OCI-LY3 (cell line): ENCODE results near the gene PKP3.

ENCODE experiments used
- H2AFZ ChIP-seq: fragments of 200-600, 300-600 bp; shearing (Covaris generic); 2 replicates; pipeline ENCODE4 v1.6.0; 2014; ENCODE audit warnings: antibody characterized with exemption, low read depth, low read length
- H3K27ac ChIP-seq: fragments of 200-600, 300-600 bp; sonication (generic); 2 replicates; pipeline ENCODE4 v1.5.1; 2014; ENCODE audit warnings: mild to moderate bottlenecking, low read length, moderate library complexity, mixed read lengths
- H3K27me3 ChIP-seq: fragments of 200-600, 300-600 bp; sonication (generic); 2 replicates; pipeline ENCODE4 v1.6.1; 2014; ENCODE audit warnings: low read depth, low read length, mixed read lengths
- H3K36me3 ChIP-seq: fragments of 200-600, 300-600 bp; sonication (generic); replicated peaks from 2 replicates; pipeline ENCODE3; 2014; ENCODE audit warnings: low read depth, low read length, mixed read lengths
- H3K4me1 ChIP-seq: fragments of 300-600, 200-600 bp; sonication (generic); 2 replicates; pipeline ENCODE4 v1.6.1; 2014; ENCODE audit warnings: low read length, mixed read lengths
- H3K4me2 ChIP-seq: fragments of 200-600, 300-600 bp; sonication (generic); 2 replicates; pipeline ENCODE4 v1.6.1; 2014; ENCODE audit warnings: low read length, mixed read lengths
- H3K4me3 ChIP-seq: fragments of 300-600, 200-600 bp; sonication (generic); 2 replicates; pipeline ENCODE4 v1.5.1; 2014; ENCODE audit warnings: antibody characterized with exemption, mild to moderate bottlenecking, low read length, moderate library complexity
- H3K79me2 ChIP-seq: fragments of 300-600, 200-600 bp; shearing (Covaris generic); 2 replicates; pipeline ENCODE4 v1.6.1; 2014; ENCODE audit warnings: mild to moderate bottlenecking, low read length, mixed read lengths
- H3K9ac ChIP-seq: fragments of 300-600, 200-600 bp; shearing (Covaris generic); 2 replicates; pipeline ENCODE4 v1.6.0; 2014; ENCODE audit warnings: mild to moderate bottlenecking, low read length, moderate library complexity
- H3K9me3 ChIP-seq: fragments of 200-600, 300-600 bp; shearing (Covaris generic); 2 replicates; pipeline ENCODE4 v1.6.1; 2014; ENCODE audit warnings: low read length, mixed read lengths; ENCODE audit not compliant: insufficient read depth
- H4K20me1 ChIP-seq: fragments of 200-600, 300-600 bp; sonication (generic); 2 replicates; pipeline ENCODE4 v1.6.1; 2016; ENCODE audit warnings: low read length, mixed read lengths; ENCODE audit not compliant: insufficient read depth
- EZH2phosphoT487 ChIP-seq: fragments of 200-600 bp; shearing (Covaris generic); IDR thresholded peaks from 2 replicates; pipeline ENCODE4 v1.6.1; 2018; ENCODE audit warnings: antibody characterized with exemption, mixed run types, low read depth
- TF ChIP-seq, protein P1 (sequence below): fragments of 200-600, 300-600 bp; sonication (generic); IDR thresholded peaks from 2 replicates; pipeline ENCODE4 v1.5.1; 2014; ENCODE audit warnings: antibody characterized with exemption, low read length, low read depth

PKP3 gene

DNA sequence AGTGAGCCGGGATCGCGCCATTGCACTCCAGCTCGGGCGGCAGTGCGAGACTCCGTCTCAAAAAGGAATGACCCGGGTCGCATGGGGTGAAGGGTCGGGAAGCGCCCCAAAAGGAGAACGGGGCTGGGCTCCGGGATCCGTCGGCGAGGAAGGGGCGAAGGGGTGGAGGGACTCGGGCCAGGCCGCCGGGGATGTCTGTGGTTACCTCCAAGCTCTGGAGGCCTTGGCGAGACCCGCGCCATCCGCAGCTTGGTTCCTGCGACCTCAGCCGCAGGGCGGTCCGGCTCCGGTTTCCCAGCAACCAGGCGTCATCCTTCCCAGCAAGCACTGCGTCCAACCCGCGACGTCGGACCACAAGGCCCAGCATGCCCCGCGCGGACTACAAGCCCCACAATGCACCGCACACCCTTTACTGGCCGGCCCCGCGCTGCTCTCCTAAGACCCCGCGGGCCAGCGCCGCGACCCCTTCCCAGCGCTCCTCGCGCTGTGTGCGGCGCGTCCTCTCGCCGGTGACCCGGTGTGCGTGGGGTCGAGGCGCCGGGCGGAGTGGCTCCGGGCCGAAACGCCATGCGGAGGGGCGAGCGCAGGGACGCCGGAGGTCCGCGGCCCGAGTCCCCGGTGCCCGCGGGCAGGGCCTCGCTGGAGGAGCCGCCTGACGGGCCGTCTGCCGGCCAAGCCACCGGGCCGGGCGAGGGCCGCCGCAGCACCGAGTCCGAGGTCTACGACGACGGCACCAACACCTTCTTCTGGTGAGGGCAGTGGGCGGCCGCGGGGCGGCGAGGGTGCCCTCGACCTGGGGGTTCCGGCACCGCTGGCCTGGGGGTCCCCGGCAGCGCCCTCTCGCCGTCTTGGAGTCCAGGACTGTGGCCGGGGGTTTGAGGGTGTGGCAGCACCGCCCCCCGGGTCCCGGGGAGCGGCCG, 56.1 kb downstream of the PKP3 start, which contains the start of gene PTDSS2:
PTDSS2 (plus strand) TSS at position 391 of the 920 bp plus-strand sequence; CDS start at position 568, 177 bp downstream.
- Histone ChIP-seq H3K9ac (peak within 1 kb of the TSS; percentile 79), H3K36me3 (peaks cover 12% of the 10 kb centered on the region), H3K79me2 (peaks cover 50% of the 10 kb centered on the region), H4K20me1 (peaks cover 9% of the 10 kb centered on the region; the same call in 1 of the 2 replicates), H3K27me3 (no peaks in the 10 kb centered on the region), H3K4me3 (peak within 1 kb of the TSS; percentile 86), H2AFZ (peak within 1 kb of the TSS; percentile 64; the same call in 1 of the 2 replicates), H3K27ac (peak within 1 kb of the TSS; percentile 83), H3K4me2 (peak within 1 kb of the TSS; percentile 79), H3K9me3 (no peaks in the 10 kb centered on the region), H3K4me1 (peaks cover 20% of the 10 kb centered on the region)
- TF ChIP-seq, protein P1, sequence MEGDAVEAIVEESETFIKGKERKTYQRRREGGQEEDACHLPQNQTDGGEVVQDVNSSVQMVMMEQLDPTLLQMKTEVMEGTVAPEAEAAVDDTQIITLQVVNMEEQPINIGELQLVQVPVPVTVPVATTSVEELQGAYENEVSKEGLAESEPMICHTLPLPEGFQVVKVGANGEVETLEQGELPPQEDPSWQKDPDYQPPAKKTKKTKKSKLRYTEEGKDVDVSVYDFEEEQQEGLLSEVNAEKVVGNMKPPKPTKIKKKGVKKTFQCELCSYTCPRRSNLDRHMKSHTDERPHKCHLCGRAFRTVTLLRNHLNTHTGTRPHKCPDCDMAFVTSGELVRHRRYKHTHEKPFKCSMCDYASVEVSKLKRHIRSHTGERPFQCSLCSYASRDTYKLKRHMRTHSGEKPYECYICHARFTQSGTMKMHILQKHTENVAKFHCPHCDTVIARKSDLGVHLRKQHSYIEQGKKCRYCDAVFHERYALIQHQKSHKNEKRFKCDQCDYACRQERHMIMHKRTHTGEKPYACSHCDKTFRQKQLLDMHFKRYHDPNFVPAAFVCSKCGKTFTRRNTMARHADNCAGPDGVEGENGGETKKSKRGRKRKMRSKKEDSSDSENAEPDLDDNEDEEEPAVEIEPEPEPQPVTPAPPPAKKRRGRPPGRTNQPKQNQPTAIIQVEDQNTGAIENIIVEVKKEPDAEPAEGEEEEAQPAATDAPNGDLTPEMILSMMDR = no peak
- no peak for TF ChIP-seq EZH2phosphoT487

GRCh38 chr11:450809-451451, 56.9 kb downstream of the PKP3 start:
- peaks cover 20% of the 10 kb centered on the region for H3K4me1 ChIP-seq
- peak overlapping the region; percentile 86 for H3K4me3 ChIP-seq
- H3K4me2 ChIP-seq = peak overlapping the region; percentile 79
- peaks cover 12% of the 10 kb centered on the region for H3K36me3 ChIP-seq
- peak overlapping the region; percentile 79 for H3K9ac ChIP-seq
- H3K27ac ChIP-seq = no peak overlapping the region
- TF ChIP-seq, protein P1 = peak; percentile 49
- no peak for TF ChIP-seq EZH2phosphoT487
- no peaks in the 10 kb centered on the region for H3K9me3 ChIP-seq
- H3K27me3 ChIP-seq = no peaks in the 10 kb centered on the region
- H4K20me1 ChIP-seq = peaks cover 9% of the 10 kb centered on the region; the same call in 1 of the 2 replicates
- H2AFZ ChIP-seq = no peak overlapping the region
- H3K79me2 ChIP-seq = peaks cover 58% of the 10 kb centered on the region

DNA sequence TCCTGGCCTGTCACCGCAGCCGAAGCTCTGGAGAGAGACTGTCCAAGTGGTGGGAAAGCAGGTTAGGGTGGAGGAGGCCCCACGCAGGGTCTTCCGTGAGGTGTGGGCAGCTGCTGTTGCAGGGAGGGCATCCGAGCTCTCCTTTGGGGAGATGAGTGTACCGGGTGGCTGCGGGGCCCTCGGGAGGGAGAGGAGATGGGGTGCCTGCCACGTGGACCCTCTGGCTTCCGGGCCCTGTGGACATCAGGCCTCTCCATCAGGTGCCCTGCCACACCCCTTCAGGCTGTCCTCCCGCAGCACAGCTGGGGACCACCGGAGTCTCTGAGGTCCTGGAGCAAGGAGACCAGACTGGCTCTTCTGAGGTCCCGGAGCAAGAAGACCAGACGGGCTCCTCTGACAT, 57.7 kb downstream of the PKP3 start:
- Histone ChIP-seq H3K9ac (no peak overlapping the region), H3K27ac (no peak overlapping the region), H3K36me3 (peaks cover 12% of the 10 kb centered on the region), H4K20me1 (peaks cover 9% of the 10 kb centered on the region; the same call in 1 of the 2 replicates), H3K4me2 (peak overlapping the region; percentile 79; the same call in 1 of the 2 replicates), H3K79me2 (peaks cover 63% of the 10 kb centered on the region), H3K9me3 (no peaks in the 10 kb centered on the region), H3K4me3 (peak overlapping the region; percentile 86; the same call in 1 of the 2 replicates), H3K27me3 (no peaks in the 10 kb centered on the region), H2AFZ (no peak overlapping the region), H3K4me1 (peaks cover 20% of the 10 kb centered on the region)
- TF ChIP-seq, protein P1 = no peak
- no peak for TF ChIP-seq EZH2phosphoT487

- Histone ChIP-seq H3K9ac (no peak overlapping the region), H3K4me2 (no peak overlapping the region), H3K4me3 (no peak overlapping the region)
These were observed 58.3 kb downstream of the PKP3 start for GRCh38 chr11:452203-452744.

More at GRCh38 chr11:452203-452744, 58.3 kb downstream of the PKP3 start:
- TF ChIP-seq, protein P1 = no peak
- no peak for TF ChIP-seq EZH2phosphoT487
- Histone ChIP-seq H2AFZ (no peak overlapping the region), H3K4me1 (peaks cover 20% of the 10 kb centered on the region), H3K27ac (no peak overlapping the region), H3K79me2 (peaks cover 69% of the 10 kb centered on the region), H3K36me3 (peaks cover 12% of the 10 kb centered on the region), H4K20me1 (peaks cover 9% of the 10 kb centered on the region; the same call in 1 of the 2 replicates), H3K27me3 (no peaks in the 10 kb centered on the region), H3K9me3 (no peaks in the 10 kb centered on the region)
